ENCODE results near the gene C1orf116. TPM values are rescaled to one million over a fixed set of nuclear protein-coding genes. Genes with fewer than 3 reads are reported as not detected.

Gene C1orf116
- total and polyA plus RNA-seq, 10 donors: 0.02 to 1.0 (median 0.27) TPM; not detected in 1

- TF ChIP-seq POLR2AphosphoS5 (IDR thresholded peaks at IDR 0.05): no peak
- no peak for TF ChIP-seq POLR2A (IDR thresholded peaks at IDR 0.05)
- no peak for TF ChIP-seq CTCF (IDR thresholded peaks at IDR 0.05 in 8 of 11, conservative IDR thresholded peaks at IDR 0.05 in 3 of 11)
- peak overlapping the region in 3 of 8 donors; percentile 14 to 49 (median 22) for H3K27ac ChIP-seq
- no peak overlapping the region for H3K4me3 ChIP-seq
- H3K9me3 ChIP-seq: no peaks in the 10 kb centered on the region
- no peak for DNase-seq
- intact Hi-C loops (cut with DNase I; ENCODE audit: low total_unique reads): no loop called here
- H3K4me1 ChIP-seq: peaks cover 11 to 51% (median 19%) of the 10 kb centered on the region in 6 donors
- 72 to 92% (median 78%) methylated on average over 8 of the region's 8 CpGs for WGBS, 5 donors
- H3K27me3 ChIP-seq (replicated peaks in 1 of 7): no peaks in the 10 kb centered on the region
- no peaks in the 10 kb centered on the region for H3K36me3 ChIP-seq
Measured at GRCh38 chr1:207021139-207021861, 11.3 kb downstream of the C1orf116 start.

- TF ChIP-seq POLR2AphosphoS5 (IDR thresholded peaks at IDR 0.05): no peak
- Histone ChIP-seq H3K9me3 (no peaks in the 10 kb centered on the region), H3K27me3 (replicated peaks in 1 of 7) (no peaks in the 10 kb centered on the region), H3K27ac (peak overlapping the region in 3 of 8 donors; percentile 0 to 49 (median 14)), H3K36me3 (no peaks in the 10 kb centered on the region), H3K4me1 (peaks cover 8 to 45% (median 18%) of the 10 kb centered on the region in 6 donors), H3K4me3 (no peak overlapping the region)
- no peak for DNase-seq
- WGBS, 5 donors: 51 to 72% (median 56%) methylated on average over 4 of the region's 4 CpGs
- intact Hi-C loops (cut with DNase I; ENCODE audit: low total_unique reads): no loop called here
Measured at GRCh38 chr1:207020709-207021107, 11.8 kb downstream of the C1orf116 start.

DNA sequence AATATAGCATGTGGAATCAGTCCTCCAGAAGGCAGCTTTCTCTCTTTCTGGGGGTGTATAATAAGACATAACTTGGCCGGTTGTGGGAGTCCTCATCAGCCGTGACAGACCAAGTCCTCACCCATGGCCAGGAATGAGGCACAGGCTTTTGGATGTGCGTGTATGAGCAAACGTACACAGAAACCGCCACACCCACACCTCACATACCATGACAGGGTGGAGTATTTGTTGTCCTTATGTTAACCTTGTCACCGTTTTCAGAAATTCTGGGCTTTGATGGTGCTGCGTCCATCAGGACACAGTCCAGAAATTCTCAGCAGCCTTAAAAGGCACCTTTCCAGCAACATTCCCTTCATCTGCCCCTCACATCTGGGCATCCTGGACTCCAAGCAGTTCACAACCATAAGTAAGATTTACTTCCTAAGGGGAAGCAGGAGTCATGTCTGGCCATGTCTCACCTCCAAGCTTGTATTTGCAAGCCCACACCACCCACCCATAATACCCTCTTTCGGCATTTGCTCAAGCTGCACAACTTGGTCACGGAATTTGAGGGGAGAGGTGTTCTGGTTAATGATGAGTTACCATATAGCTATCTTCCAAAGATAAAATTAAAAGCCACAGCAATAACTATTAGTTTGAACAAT is 12.4 kb downstream of the C1orf116 start:
- TF ChIP-seq POLR2AphosphoS5 (IDR thresholded peaks at IDR 0.05) (no peak), CTCF (IDR thresholded peaks at IDR 0.05 in 8 of 11, conservative IDR thresholded peaks at IDR 0.05 in 3 of 11) (no peak), POLR2A (IDR thresholded peaks at IDR 0.05) (no peak)
- no peak for DNase-seq

DNA sequence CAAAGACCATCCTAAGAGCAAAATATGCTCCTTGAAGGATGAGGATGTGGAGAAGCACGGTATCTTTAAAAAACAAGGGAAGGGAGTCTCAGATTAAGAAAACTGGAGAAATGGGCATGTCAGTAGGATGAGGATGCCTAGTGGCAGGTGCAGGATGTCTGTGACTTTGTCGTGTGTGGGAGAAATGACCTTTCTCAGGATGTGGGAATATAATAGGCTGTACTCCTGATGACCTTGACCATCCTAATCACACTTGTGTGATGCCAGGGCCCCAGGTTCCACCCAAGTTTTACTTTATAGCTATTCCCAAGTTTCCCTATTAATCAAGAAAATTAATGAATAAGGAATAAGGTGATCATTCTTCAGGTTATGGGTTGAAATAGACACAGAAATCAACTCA is 12.9 kb downstream of the C1orf116 start:
- TF ChIP-seq POLR2A (IDR thresholded peaks at IDR 0.05) (no peak), CTCF (IDR thresholded peaks at IDR 0.05 in 8 of 11, conservative IDR thresholded peaks at IDR 0.05 in 3 of 11) (no peak), POLR2AphosphoS5 (IDR thresholded peaks at IDR 0.05) (no peak)
- Histone ChIP-seq H3K4me3 (no peak overlapping the region), H3K36me3 (no peaks in the 10 kb centered on the region), H3K9me3 (no peaks in the 10 kb centered on the region), H3K27ac (no peak overlapping the region), H3K27me3 (replicated peaks in 1 of 7) (no peaks in the 10 kb centered on the region), H3K4me1 (peaks cover 0 to 35% (median 11%) of the 10 kb centered on the region in 6 donors)
- intact Hi-C loops (cut with DNase I; ENCODE audit: low total_unique reads): no loop called here
- 50 to 68% (median 57%) methylated on average over 2 of the region's 2 CpGs for WGBS, 5 donors
- no peak for DNase-seq

More for the DNA sequence above, 12.4 kb downstream of the C1orf116 start:
- Histone ChIP-seq H3K9me3 (no peaks in the 10 kb centered on the region), H3K27me3 (replicated peaks in 1 of 7) (no peaks in the 10 kb centered on the region), H3K4me3 (no peak overlapping the region), H3K36me3 (no peaks in the 10 kb centered on the region), H3K27ac (peak overlapping the region in 2 of 8 donors; percentile 0 to 49), H3K4me1 (peaks cover 2 to 40% (median 13%) of the 10 kb centered on the region in 6 donors)
- WGBS, 5 donors: 86 to 95% (median 93%) methylated on average over 9 of the region's 9 CpGs
- intact Hi-C loops (cut with DNase I; ENCODE audit: low total_unique reads): no loop called here

Data from spleen (tissue), 11 donors.